Ovary (tissue), 9 donors: ENCODE measurements around the gene RPL37A. TPM values are rescaled to one million over a fixed set of nuclear protein-coding genes. Genes with fewer than 3 reads are reported as not detected.
A peak's percentile ranks its signal among the peaks of the same experiment; 100 is the strongest.

Source experiments
- DNase-seq, 5 donors: peaks; one replicate each; pipeline ENCODE4 v3.0.0-alpha.2; 2019 to 2020
- H3K27ac ChIP-seq, 2 donors: fragments of 200-600 bp; one replicate each; pipeline versions ENCODE4 v1.5.1 to v1.8.0; 2019 to 2022
- H3K27me3 ChIP-seq: fragments of 200-600 bp; one replicate; pipeline ENCODE4 v1.8.0; 2022
- H3K36me3 ChIP-seq: fragments of 200-600 bp; sonication (generic); one replicate; pipeline ENCODE4 v1.5.1; 2019
- H3K4me1 ChIP-seq: one replicate; pipeline ENCODE4 v1.8.1; 2013; ENCODE audit warnings: mild to moderate bottlenecking, moderate library complexity; ENCODE audit not compliant: insufficient read depth
- H3K4me3 ChIP-seq: fragments of 200-600 bp; sonication (generic); one replicate; pipeline ENCODE4 v1.5.1; 2017
- H3K9me3 ChIP-seq, 2 donors: fragments of 200-600 bp in 1 of 2; sonication (generic) in 1 of 2; one replicate each; pipeline versions ENCODE4 v1.5.1 to v1.8.1; 2013 to 2019; ENCODE audit warnings: mild to moderate bottlenecking in 1 of 2, moderate library complexity in 1 of 2
- CTCF ChIP-seq, 3 donors: fragments of 450-650 bp in 2 of 3; fragments of 200-600 bp in 1 of 3; IDR thresholded peaks; one replicate each; pipeline versions ENCODE4 v1.5.1 to v1.8.0; 2016 to 2022; ENCODE audit warnings: antibody characterized with exemption in 3 of 3, mild to moderate bottlenecking in 1 of 3
- EP300 ChIP-seq: sonication (generic); formaldehyde crosslinking; IDR thresholded peaks from one replicate; pipeline ENCODE4 v1.6.1; 2017; ENCODE audit warnings: antibody characterized with exemption
- POLR2A ChIP-seq: fragments of 450-650 bp; IDR thresholded peaks from one replicate; pipeline ENCODE4 v1.6.1; 2017; ENCODE audit warnings: antibody characterized with exemption, mild to moderate bottlenecking, moderate library complexity
- WGBS, 3 donors: extraction: QIAGEN DNeasy Blood & Tissue Kit in 1 of 3; methylation state at CpG; one replicate each; pipeline versions ENCODE4 v1.1.5 to v1.1.7; 2013 to 2017; 5-methylcytosine and 5-hydroxymethylcytosine counted together
- intact Hi-C, 4 donors: fragments of 100-400 bp; cut with DNase I; formaldehyde crosslinking; loops; one replicate each; pipeline versions ENCODE4 v1.11.0 to v1.15.1; 2022 to 2023
- polyA plus RNA-seq, 2 donors: library from polyadenylated mRNA; stranded (reverse); fragments of 200-250 nt in 1 of 2; fragments of 350-450 nt in 1 of 2; fragmentation: Illumina TruSeq in 1 of 2; extraction: RNeasy Lipid Tissue Mini Kit (QIAGEN cat#74804) in 1 of 2; gene quantifications; one replicate each; pipeline ENCODE4 v1.2.3, GENCODE V29; 2013 to 2014
- total RNA-seq, 7 donors: library from RNA; depleted of rRNA in 2 of 7; stranded (reverse); fragments of >200 nt in 2 of 7; fragmentation: NEBNext Ultra II Directional in 3 of 7; extraction: Animal tissue kit (Norgen Biotek cat#: 25700) in 3 of 7; gene quantifications; one replicate each; pipeline versions ENCODE4 v1.1.0 to v1.2.4, GENCODE V29; 2016 to 2023
- donor health status: DM: no; HTN: no; CAD: no; lungs with moderate emphysema.
- donor health status: DM: no; HTN: no; CAD: no.
- donor health status: Bipolar disorder and iron deficiency.
- donor health status: DM: yes; HTN: yes; CAD: no.
- donor health status: DM: no; HTN: no; CAD: no.
- donor health status: DM: yes; HTN: yes; CAD: no.

RPL37A gene
- total and polyA plus RNA-seq, 9 donors = 3,187 to 7,390 (median 5,316) TPM

DNA sequence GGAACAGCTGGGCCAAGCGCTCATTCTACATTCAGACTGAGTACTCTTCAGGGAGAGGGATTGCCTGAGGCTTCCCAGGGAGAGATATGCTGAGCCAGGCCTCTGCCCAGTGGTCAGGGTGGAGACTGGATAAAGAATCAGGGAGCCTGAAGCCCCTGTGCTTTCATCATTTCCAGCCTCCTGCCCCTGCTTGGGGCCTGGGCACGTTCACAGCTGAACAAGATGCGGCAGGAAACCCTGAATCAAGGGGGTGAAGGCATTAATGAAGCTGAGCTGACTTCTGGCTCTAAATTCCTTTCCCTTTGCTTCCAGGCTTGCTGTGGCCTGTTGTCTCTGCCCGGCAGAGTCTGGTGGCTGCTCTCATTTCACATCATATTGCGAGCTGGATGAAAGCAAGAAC, 35.0 kb downstream of the RPL37A start:
- Histone ChIP-seq H3K27ac (peak overlapping the region in 1 of 2 donors; percentile 85), H3K36me3 (no peaks in the 10 kb centered on the region), H3K9me3 (no peaks in the 10 kb centered on the region), H3K4me1 (peaks cover 14% of the 10 kb centered on the region), H3K4me3 (no peak overlapping the region), H3K27me3 (no peaks in the 10 kb centered on the region)
- no peak for DNase-seq
- TF ChIP-seq EP300 = no peak
- intact Hi-C loops = no loop called here
- WGBS, 3 donors = 71 to 85% (median 74%) methylated on average over 5 of the region's 5 CpGs

DNA sequence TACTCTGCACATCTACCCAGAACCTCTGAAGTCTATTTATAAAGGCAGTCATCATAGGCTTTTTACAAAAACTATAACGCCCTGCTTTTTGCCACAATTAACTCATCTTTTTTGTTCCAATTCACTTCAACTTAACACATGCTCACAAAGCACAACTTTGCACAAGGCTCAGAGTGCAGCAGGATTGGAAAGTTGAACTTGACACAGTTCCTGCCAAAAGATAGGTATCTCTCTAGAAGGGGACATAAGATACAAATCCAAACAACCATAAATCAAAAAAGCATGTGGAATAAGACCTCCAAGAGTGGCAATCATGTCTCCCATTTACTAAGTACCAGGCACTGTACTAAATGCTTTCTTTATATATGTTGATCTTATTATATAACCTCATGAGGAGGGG, 36.2 kb downstream of the RPL37A start:
- Histone ChIP-seq H3K27ac (peak overlapping the region in 1 of 2 donors; percentile 85), H3K36me3 (no peaks in the 10 kb centered on the region), H3K4me1 (peaks cover 14% of the 10 kb centered on the region), H3K4me3 (no peak overlapping the region), H3K27me3 (no peaks in the 10 kb centered on the region), H3K9me3 (no peaks in the 10 kb centered on the region)
- TF ChIP-seq CTCF (IDR thresholded peaks at IDR 0.05) = no peak
- no peak for TF ChIP-seq EP300
- TF ChIP-seq POLR2A = no peak
- 17 to 28% (median 23%) methylated on average over 1 of the region's 1 CpG for WGBS, 3 donors
- intact Hi-C loops = loop anchor here in 1 of 4 donors (5.0 kb wide), 1 partner anchor 57 kb away; no protein-coding TSS in a partner anchor
- DNase-seq = no peak

GRCh38 chr2:216535454-216535995, 36.9 kb downstream of the RPL37A start:
- peaks cover 16% of the 10 kb centered on the region for H3K4me1 ChIP-seq
- intact Hi-C loops = loop anchor here in 1 of 4 donors (5.0 kb wide), 1 partner anchor 57 kb away; no protein-coding TSS in a partner anchor
- WGBS, 3 donors = 1 to 4% (median 1%) methylated on average over 10 of the region's 10 CpGs
- DNase-seq = peak; percentile 82 to 92 (median 89)
- TF ChIP-seq CTCF (IDR thresholded peaks at IDR 0.05) (no peak), POLR2A (peak; percentile 12), EP300 (peak; percentile 66)
- no peaks in the 10 kb centered on the region for H3K27me3 ChIP-seq
- no peaks in the 10 kb centered on the region for H3K36me3 ChIP-seq
- no peak overlapping the region for H3K4me3 ChIP-seq
- no peaks in the 10 kb centered on the region for H3K9me3 ChIP-seq
- peak overlapping the region; percentile 14 to 85 for H3K27ac ChIP-seq

- Histone ChIP-seq H3K4me3 (no peak overlapping the region), H3K4me1 (peaks cover 16% of the 10 kb centered on the region), H3K27me3 (no peaks in the 10 kb centered on the region), H3K27ac (peak overlapping the region in 1 of 2 donors; percentile 6), H3K9me3 (no peaks in the 10 kb centered on the region), H3K36me3 (no peaks in the 10 kb centered on the region)
- 26 to 33% (median 27%) methylated on average over 6 of the region's 6 CpGs for WGBS, 3 donors
- intact Hi-C loops = loop anchor here in 1 of 4 donors (5.0 kb wide), 1 partner anchor 56 kb away; no protein-coding TSS in a partner anchor
- DNase-seq = no peak
- no peak for TF ChIP-seq CTCF (IDR thresholded peaks at IDR 0.05)
- no peak for TF ChIP-seq EP300
- TF ChIP-seq POLR2A = no peak
Measured at GRCh38 chr2:216536734-216537210, 38.1 kb downstream of the RPL37A start.

GRCh38 chr2:216537366-216537765, 38.7 kb downstream of the RPL37A start:
- peaks cover 16% of the 10 kb centered on the region for H3K4me1 ChIP-seq
- no peak for DNase-seq

More at GRCh38 chr2:216537366-216537765, 38.7 kb downstream of the RPL37A start:
- intact Hi-C loops = loop anchor here in 1 of 4 donors (5.0 kb wide), 1 partner anchor 55 kb away; no protein-coding TSS in a partner anchor
- peak overlapping the region in 1 of 2 donors; percentile 6 for H3K27ac ChIP-seq
- H3K27me3 ChIP-seq = no peaks in the 10 kb centered on the region
- WGBS, 3 donors = 72 to 82% (median 82%) methylated on average over 4 of the region's 4 CpGs
- TF ChIP-seq CTCF (IDR thresholded peaks at IDR 0.05) = no peak
- no peak for TF ChIP-seq EP300
- no peak for TF ChIP-seq POLR2A
- no peak overlapping the region for H3K4me3 ChIP-seq
- no peaks in the 10 kb centered on the region for H3K36me3 ChIP-seq
- no peaks in the 10 kb centered on the region for H3K9me3 ChIP-seq
